ENCODE data around the gene RUFY2. TPM values are rescaled to one million over a fixed set of nuclear protein-coding genes. Genes with fewer than 3 reads are reported as not detected.

Gene RUFY2
- total RNA-seq, 1 experiment from 2014 or later: 25.9 TPM

- ChIA-PET CTCF (no interaction called here), POLR2A (no interaction called here)
- no peaks in the 10 kb centered on the region for H3K27me3 Mint-ChIP-seq (ENCODE audit: insufficient read depth, unreplicated experiment)
- H3K9me3 Mint-ChIP-seq (ENCODE audit: unreplicated experiment): no peaks in the 10 kb centered on the region
- no peak for DNase-seq (ENCODE audit: unreplicated experiment)
- TF ChIP-seq CTCF (IDR thresholded peaks at IDR 0.05; ENCODE audit: unreplicated experiment): no peak
- H3K4me3 Mint-ChIP-seq (ENCODE audit: unreplicated experiment): no peak overlapping the region
- H3K4me1 Mint-ChIP-seq (ENCODE audit: insufficient read depth, unreplicated experiment): peaks cover 6% of the 10 kb centered on the region
- peaks cover 65% of the 10 kb centered on the region for H3K36me3 Mint-ChIP-seq (ENCODE audit: insufficient read depth, unreplicated experiment)
- intact Hi-C loops (cut with micrococcal nuclease): no loop called here
- BruUV-seq (replicated peaks): no TSS peak
- no peak overlapping the region for H3K27ac Mint-ChIP-seq (ENCODE audit: low read depth, unreplicated experiment)
These were observed 41.5 kb downstream of the RUFY2 start for GRCh38 chr10:68365611-68366010.

- no peak for DNase-seq (ENCODE audit: unreplicated experiment)
- Mint-ChIP-seq H3K4me3 (ENCODE audit: unreplicated experiment) (no peak overlapping the region), H3K27ac (ENCODE audit: low read depth, unreplicated experiment) (no peak overlapping the region), H3K4me1 (ENCODE audit: insufficient read depth, unreplicated experiment) (peaks cover 6% of the 10 kb centered on the region), H3K9me3 (ENCODE audit: unreplicated experiment) (no peaks in the 10 kb centered on the region), H3K27me3 (ENCODE audit: insufficient read depth, unreplicated experiment) (no peaks in the 10 kb centered on the region), H3K36me3 (ENCODE audit: insufficient read depth, unreplicated experiment) (peaks cover 54% of the 10 kb centered on the region)
- TF ChIP-seq CTCF (IDR thresholded peaks at IDR 0.05; ENCODE audit: unreplicated experiment): no peak
- ChIA-PET POLR2A (interaction anchor here (0.6 to 0.7 kb wide), 2 partner anchors 131 to 546 kb away, joined by 3 to 4 read pairs; no protein-coding TSS in a partner anchor), CTCF (interaction anchor here (4.7 kb wide), 1 partner anchor 16 kb away, joined by 23 read pairs; no protein-coding TSS in a partner anchor)
- BruUV-seq (replicated peaks): no TSS peak
- intact Hi-C loops (cut with micrococcal nuclease): no loop called here
These were observed 42.8 kb downstream of the RUFY2 start for GRCh38 chr10:68364101-68364886.

GRCh38 chr10:68362590-68362989 is 44.5 kb downstream of the RUFY2 start:
- no TSS peak for BruUV-seq (replicated peaks)
- H3K36me3 Mint-ChIP-seq (ENCODE audit: insufficient read depth, unreplicated experiment): peaks cover 55% of the 10 kb centered on the region
- no peak overlapping the region for H3K27ac Mint-ChIP-seq (ENCODE audit: low read depth, unreplicated experiment)
- DNase-seq (ENCODE audit: unreplicated experiment): no peak
- CTCF ChIA-PET: interaction anchor here (0.6 to 4.7 kb wide), 3 partner anchors 10 to 696 kb away, joined by 3 to 23 read pairs (median 5); no protein-coding TSS in a partner anchor
- no peak overlapping the region for H3K4me3 Mint-ChIP-seq (ENCODE audit: unreplicated experiment)
- no peaks in the 10 kb centered on the region for H3K27me3 Mint-ChIP-seq (ENCODE audit: insufficient read depth, unreplicated experiment)
- intact Hi-C loops (cut with micrococcal nuclease): no loop called here
- H3K4me1 Mint-ChIP-seq (ENCODE audit: insufficient read depth, unreplicated experiment): peaks cover 4% of the 10 kb centered on the region
- POLR2A ChIA-PET: interaction anchor here (0.6 to 1.1 kb wide), 2 partner anchors 15 to 17 kb away, joined by 3 to 5 read pairs; no protein-coding TSS in a partner anchor
- no peak for TF ChIP-seq CTCF (IDR thresholded peaks at IDR 0.05; ENCODE audit: unreplicated experiment)
- no peaks in the 10 kb centered on the region for H3K9me3 Mint-ChIP-seq (ENCODE audit: unreplicated experiment)

GRCh38 chr10:68359189-68359588 is 47.9 kb downstream of the RUFY2 start:
- ChIA-PET POLR2A (interaction anchor here (2.0 kb wide), 1 partner anchor 27 kb away, joined by 4 read pairs; the partner anchor contains the start of genes HNRNPH3 and PBLD), CTCF (interaction anchor here (0.6 to 1.3 kb wide), 2 partner anchors 8 to 11 kb away, joined by 3 to 6 read pairs; no protein-coding TSS in a partner anchor)
- H3K9me3 Mint-ChIP-seq (ENCODE audit: unreplicated experiment): no peaks in the 10 kb centered on the region
- no peaks in the 10 kb centered on the region for H3K4me1 Mint-ChIP-seq (ENCODE audit: insufficient read depth, unreplicated experiment)
- no TSS peak for BruUV-seq (replicated peaks)
- peaks cover 63% of the 10 kb centered on the region for H3K36me3 Mint-ChIP-seq (ENCODE audit: insufficient read depth, unreplicated experiment)
- intact Hi-C loops (cut with micrococcal nuclease): no loop called here
- H3K27me3 Mint-ChIP-seq (ENCODE audit: insufficient read depth, unreplicated experiment): no peaks in the 10 kb centered on the region
- no peak overlapping the region for H3K4me3 Mint-ChIP-seq (ENCODE audit: unreplicated experiment)
- H3K27ac Mint-ChIP-seq (ENCODE audit: low read depth, unreplicated experiment): no peak overlapping the region
- no peak for TF ChIP-seq CTCF (IDR thresholded peaks at IDR 0.05; ENCODE audit: unreplicated experiment)
- no peak for DNase-seq (ENCODE audit: unreplicated experiment)
